HepG2 (cell line): ENCODE results near the gene SRPRB. TPM values are rescaled to one million over a fixed set of nuclear protein-coding genes. Genes with fewer than 3 reads are reported as not detected.
A peak's percentile ranks its signal among the peaks of the same experiment; 100 is the strongest.

ENCODE experiments used
- ATF2 ChIP-seq: sonication (generic); formaldehyde crosslinking; IDR thresholded peaks from 2 replicates; pipeline ENCODE4 v1.4.0; 2020; ENCODE audit warnings: missing genetic modification reagents
- DMAP1 ChIP-seq: IDR thresholded peaks from 2 replicates; pipeline ENCODE4 v1.6.1; 2016
- ELF3 ChIP-seq: IDR thresholded peaks from 2 replicates; pipeline ENCODE4 v1.6.1; 2016; ENCODE audit warnings: missing genetic modification reagents, missing compliant biosample characterization
- FOSL1 ChIP-seq: sonication (generic); formaldehyde crosslinking; IDR thresholded peaks from 2 replicates; pipeline ENCODE4 v1.9.0; 2021; ENCODE audit warnings: missing genetic modification reagents, borderline replicate concordance
- GMEB1 ChIP-seq: sonication (generic); formaldehyde crosslinking; IDR thresholded peaks from 2 replicates; pipeline ENCODE4 v1.5.1; 2020; ENCODE audit warnings: missing genetic modification reagents, mild to moderate bottlenecking, borderline replicate concordance
- KAT8 ChIP-seq: IDR thresholded peaks from 2 replicates; pipeline ENCODE4 v1.6.1; 2016; ENCODE audit warnings: missing genetic modification reagents, missing compliant biosample characterization
- NAIF1 ChIP-seq: sonication (generic); formaldehyde crosslinking; IDR thresholded peaks from 2 replicates; pipeline ENCODE4 v1.5.0; 2020; ENCODE audit warnings: mild to moderate bottlenecking, missing genetic modification reagents, borderline replicate concordance
- RARA ChIP-seq: IDR thresholded peaks from 2 replicates; pipeline ENCODE4 v1.6.1; 2016; ENCODE audit warnings: missing genetic modification reagents, missing compliant biosample characterization
- RFXAP ChIP-seq: sonication (generic); formaldehyde crosslinking; IDR thresholded peaks from 2 replicates; pipeline ENCODE4 v1.4.0; 2020; ENCODE audit warnings: missing genetic modification reagents, borderline replicate concordance
- SKI ChIP-seq: fragments of 450-650 bp; IDR thresholded peaks from one replicate; pipeline ENCODE4 v1.6.1; 2018; ENCODE audit warnings: mild to moderate bottlenecking; ENCODE audit not compliant: partially characterized antibody
- TFAP4 ChIP-seq: sonication (generic); IDR thresholded peaks from 2 replicates; pipeline ENCODE4 v1.6.1; 2016; ENCODE audit warnings: low read depth, borderline replicate concordance
- ZBTB2 ChIP-seq: sonication (generic); formaldehyde crosslinking; IDR thresholded peaks from 2 replicates; pipeline ENCODE4 v1.8.0; 2022; ENCODE audit warnings: low read depth, missing genetic modification reagents
- ZNF138 ChIP-seq: sonication (generic); formaldehyde crosslinking; IDR thresholded peaks from 2 replicates; pipeline ENCODE4 v1.5.0; 2020; ENCODE audit warnings: mild to moderate bottlenecking, low read depth, missing genetic modification reagents
- ZNF230 ChIP-seq: sonication (generic); formaldehyde crosslinking; IDR thresholded peaks from 2 replicates; pipeline ENCODE4 v1.4.0; 2020; ENCODE audit warnings: mild to moderate bottlenecking, missing genetic modification reagents
- ZNF33A ChIP-seq: sonication (generic); formaldehyde crosslinking; IDR thresholded peaks from 2 replicates; pipeline ENCODE4 v1.5.1; 2020; ENCODE audit warnings: missing genetic modification reagents, mild to moderate bottlenecking, moderate library complexity, borderline replicate concordance
- ZNF704 ChIP-seq: sonication (generic); formaldehyde crosslinking; IDR thresholded peaks from 2 replicates; pipeline ENCODE4 v1.8.1; 2023; ENCODE audit warnings: mild to moderate bottlenecking, inconsistent platforms, moderate library complexity, missing genetic modification reagents, borderline replicate concordance
- ZNF761 ChIP-seq: sonication (generic); formaldehyde crosslinking; conservative IDR thresholded peaks from 2 replicates; pipeline ENCODE4 v1.4.0; 2020; ENCODE audit warnings: mild to moderate bottlenecking, missing genetic modification reagents
- ZSCAN5A ChIP-seq: sonication (generic); formaldehyde crosslinking; IDR thresholded peaks from 2 replicates; pipeline ENCODE4 v1.8.0; 2022; ENCODE audit warnings: mild to moderate bottlenecking, missing genetic modification reagents, borderline replicate concordance
- polyA plus RNA-seq, 8 experiments: library from polyadenylated mRNA; depleted of rRNA in 3 of 8; stranded (reverse) in 7 of 8; unstranded in 1 of 8; fragments of >200 nt; fragmentation: Illumina TruSeq in 4 of 8; extraction: Trizol in 4 of 8; gene quantifications; 2 replicates each; pipeline versions ENCODE4 v1.2.1 to v1.2.3, GENCODE V29; 2011 to 2016; ENCODE audit warnings: low read depth in 4 of 8, missing spikeins in 1 of 8, mixed read lengths in 1 of 8; ENCODE audit not compliant: insufficient read depth in 1 of 8
- total RNA-seq, 5 experiments: library from RNA; depleted of rRNA; stranded (reverse); fragments of >200 nt; fragmentation: Illumina TruSeq; extraction: Trizol; gene quantifications; 2 replicates each; pipeline ENCODE4 v1.2.3, GENCODE V29; 2016; ENCODE audit warnings: low read depth in 1 of 5

SRPRB gene
- total and polyA plus RNA-seq, 2 of the 13 experiments (the other 11 are each of a cell fraction or from before 2014, with no cell fraction given), result 41.0 to 111 TPM

- TF ChIP-seq RFXAP (CRISPR knock-in tag) (peak; percentile 82), DMAP1 (CRISPR knock-in tag) (peak; percentile 99), ZNF230 (0 out of 2 replicates have a peak, but pooled peaks have one; percentile 44), ZNF704 (CRISPR knock-in tag) (no peak), GMEB1 (CRISPR knock-in tag) (peak; percentile 83; the same call in 1 of the 2 replicates), ZSCAN5A (0 out of 2 replicates have a peak, but pooled peaks have one; percentile 46), FOSL1 (peak; percentile 18; the same call in 1 of the 2 replicates), ZNF761 (CRISPR knock-in tag) (no peak; the same call in 1 of the 2 replicates), ZNF33A (CRISPR knock-in tag) (no peak), NAIF1 (CRISPR knock-in tag) (no peak), TFAP4 (no peak; the same call in 1 of the 2 replicates), SKI (peak; percentile 14), KAT8 (peak; percentile 77), ZNF138 (CRISPR knock-in tag) (peak; percentile 84; the same call in 1 of the 2 replicates), ATF2 (CRISPR knock-in tag) (0 out of 2 replicates have a peak, but pooled peaks have one; percentile 21), ZBTB2 (0 out of 2 replicates have a peak, but pooled peaks have one; percentile 15), RARA (CRISPR knock-in tag) (peak; percentile 43), ELF3 (CRISPR knock-in tag) (0 out of 2 replicates have a peak, but pooled peaks have one; percentile 36)
These were observed at the start of gene SRPRB (continued) for GRCh38 chr3:133805702-133806475.
